Mucosa of stomach (tissue), 1 donor: ENCODE results near the gene GAS2.

Experiments used
- H3K27me3 ChIP-seq: one replicate; pipeline ENCODE4 v1.7.0; 2013; ENCODE audit warnings: mild to moderate bottlenecking, low read length; ENCODE audit not compliant: control insufficient read depth, insufficient read depth
- H3K36me3 ChIP-seq: one replicate; pipeline ENCODE4 v1.7.0; 2013; ENCODE audit warnings: low read length; ENCODE audit not compliant: control insufficient read depth, insufficient read depth
- H3K4me1 ChIP-seq: one replicate; pipeline ENCODE4 v1.7.0; 2013; ENCODE audit warnings: mild to moderate bottlenecking, low read length; ENCODE audit not compliant: control insufficient read depth, insufficient read depth
- H3K4me3 ChIP-seq: one replicate; pipeline ENCODE4 v1.7.0; 2013; ENCODE audit warnings: low read length
- H3K9ac ChIP-seq: one replicate; pipeline ENCODE4 v1.7.0; 2013; ENCODE audit warnings: mild to moderate bottlenecking, low read length, moderate library complexity
- H3K9me3 ChIP-seq: one replicate; pipeline ENCODE4 v1.7.0; 2013; ENCODE audit warnings: mild to moderate bottlenecking, low read length, moderate library complexity; ENCODE audit not compliant: control insufficient read depth
- donor health status: Pancreatic carcinoma.

GAS2 gene

DNA sequence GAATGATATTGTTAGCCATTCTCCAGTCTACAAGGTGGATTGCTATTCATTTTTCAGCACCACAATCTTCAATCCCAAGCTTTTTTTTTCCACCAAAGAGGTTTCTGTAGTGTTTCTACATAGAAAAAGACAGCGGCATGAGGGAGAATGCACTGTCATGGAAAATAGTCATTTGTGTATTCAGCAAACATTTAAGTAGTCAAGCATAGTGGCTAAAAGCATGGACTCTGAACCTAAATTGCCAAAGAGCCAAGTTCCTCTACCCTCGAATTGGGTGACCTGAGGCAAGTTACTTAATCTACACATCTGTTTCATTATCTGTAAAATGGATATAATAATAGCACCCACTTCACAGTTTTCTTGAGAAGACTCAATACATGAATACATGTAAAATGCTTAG lies 14.2 kb downstream of the GAS2 start:
- Histone ChIP-seq H3K4me1 (peaks cover 10% of the 10 kb centered on the region), H3K9ac (no peak overlapping the region), H3K36me3 (no peaks in the 10 kb centered on the region)

DNA sequence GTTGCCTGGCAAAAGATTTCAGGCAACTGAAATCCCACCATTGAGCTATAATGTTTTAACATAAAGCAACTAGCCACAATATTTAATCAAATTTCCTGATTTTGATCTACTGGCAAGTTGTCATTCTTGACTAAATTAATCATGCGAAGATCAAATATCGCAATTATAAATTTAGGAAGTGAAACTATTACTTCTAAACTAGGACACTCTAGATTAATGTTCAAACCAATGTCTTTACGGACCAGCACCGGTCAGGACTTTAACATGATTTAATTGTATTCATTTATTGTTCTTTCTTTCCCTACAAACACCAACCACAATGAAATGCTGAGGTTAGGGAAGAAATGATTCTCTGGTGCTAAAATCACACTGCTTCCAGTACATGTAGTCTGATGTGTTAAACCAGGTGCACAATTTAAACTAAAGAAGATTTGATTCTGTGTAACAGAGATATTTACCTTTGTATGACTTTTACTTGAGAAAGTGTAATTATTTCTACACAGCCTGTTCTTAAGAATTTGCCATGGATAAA lies 14.9 kb downstream of the GAS2 start:
- H3K9ac ChIP-seq = no peak overlapping the region
- no peaks in the 10 kb centered on the region for H3K9me3 ChIP-seq
- H3K27me3 ChIP-seq = no peaks in the 10 kb centered on the region
- H3K4me3 ChIP-seq = no peak overlapping the region
- peaks cover 5% of the 10 kb centered on the region for H3K4me1 ChIP-seq
- no peaks in the 10 kb centered on the region for H3K36me3 ChIP-seq

More for the DNA sequence above, 14.2 kb downstream of the GAS2 start:
- no peaks in the 10 kb centered on the region for H3K9me3 ChIP-seq
- no peaks in the 10 kb centered on the region for H3K27me3 ChIP-seq
- H3K4me3 ChIP-seq = no peak overlapping the region

DNA sequence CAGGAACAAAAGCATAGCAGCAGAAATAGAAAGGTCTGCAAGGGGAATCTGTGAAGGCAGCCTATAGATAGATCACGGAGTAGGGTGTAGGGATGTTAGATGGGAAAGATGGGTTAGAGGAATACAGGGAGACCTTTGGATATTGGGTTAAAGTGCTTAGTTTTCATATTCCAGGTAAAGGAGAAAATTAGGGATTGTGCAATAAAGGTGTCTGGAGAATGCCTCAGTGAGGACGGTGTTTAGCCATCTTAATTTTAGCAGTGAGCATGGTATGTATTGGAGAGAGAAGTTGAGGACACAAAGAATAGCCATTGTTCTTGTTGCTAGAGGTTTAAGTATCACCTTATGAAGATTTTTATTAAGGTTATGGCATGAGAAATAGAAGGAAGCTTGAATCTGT lies 17.7 kb downstream of the GAS2 start:
- Histone ChIP-seq H3K9me3 (no peaks in the 10 kb centered on the region), H3K4me1 (no peaks in the 10 kb centered on the region), H3K4me3 (no peak overlapping the region)

DNA sequence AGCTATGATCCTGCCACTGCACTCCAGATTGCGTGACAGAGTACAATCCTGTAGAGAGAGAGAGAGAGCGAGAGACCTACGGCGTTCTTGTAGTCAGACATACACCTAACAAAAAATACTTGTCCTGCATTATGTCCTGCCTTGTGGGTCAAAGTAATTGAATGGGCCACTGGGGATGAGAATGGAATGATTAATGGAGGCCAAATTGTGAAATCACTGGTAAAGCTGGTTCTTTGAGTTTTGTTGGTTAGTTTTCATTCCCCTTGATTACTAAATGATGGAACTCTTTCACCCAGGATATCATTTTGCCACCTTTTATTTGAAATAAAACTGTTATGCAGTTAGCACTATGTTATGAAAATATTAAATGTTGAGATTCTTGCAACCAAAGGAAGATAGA lies 18.7 kb downstream of the GAS2 start:
- Histone ChIP-seq H3K9ac (no peak overlapping the region), H3K4me1 (no peaks in the 10 kb centered on the region), H3K27me3 (no peaks in the 10 kb centered on the region), H3K4me3 (no peak overlapping the region), H3K36me3 (no peaks in the 10 kb centered on the region), H3K9me3 (no peaks in the 10 kb centered on the region)

More for the DNA sequence above, 17.7 kb downstream of the GAS2 start:
- Histone ChIP-seq H3K36me3 (no peaks in the 10 kb centered on the region), H3K27me3 (no peaks in the 10 kb centered on the region), H3K9ac (no peak overlapping the region)

DNA sequence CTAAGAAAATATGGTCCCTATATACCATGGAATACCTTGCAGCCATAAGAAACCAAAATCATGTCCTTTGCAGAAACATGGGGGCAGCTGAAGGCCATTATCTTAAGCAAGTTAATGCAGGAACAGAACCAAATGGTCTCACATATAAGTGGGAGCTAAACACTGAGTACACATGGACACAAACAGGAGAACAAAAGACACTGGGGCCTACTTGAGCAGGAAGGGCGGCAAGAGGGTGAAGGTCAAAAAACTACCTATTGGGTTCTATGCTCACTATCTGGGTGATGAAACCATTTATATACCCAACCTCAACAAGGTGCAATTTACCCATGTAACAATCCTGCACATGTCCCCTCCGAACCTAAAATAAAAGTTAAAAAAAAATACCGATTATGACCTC lies 22.5 kb downstream of the GAS2 start:
- no peaks in the 10 kb centered on the region for H3K9me3 ChIP-seq

DNA sequence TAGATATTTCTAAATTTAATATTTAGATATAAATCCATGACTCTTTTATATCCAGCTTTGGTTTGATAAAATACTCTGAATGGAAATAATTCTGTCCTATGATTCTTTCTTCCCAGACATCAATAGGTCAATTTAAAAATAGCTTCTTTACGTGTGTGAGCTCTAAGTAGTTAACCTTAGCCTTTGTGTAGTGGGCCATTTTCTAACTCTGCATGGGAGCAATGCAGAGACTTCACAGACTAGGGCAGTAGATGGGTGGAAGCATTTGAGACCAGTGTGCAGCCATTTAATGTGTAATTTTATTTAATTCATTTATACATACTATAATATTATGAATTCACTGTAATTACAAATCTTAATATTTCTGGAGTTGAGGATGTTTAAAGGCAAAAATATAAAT lies 23.8 kb downstream of the GAS2 start:
- Histone ChIP-seq H3K4me1 (no peaks in the 10 kb centered on the region), H3K4me3 (no peak overlapping the region), H3K9ac (no peak overlapping the region), H3K9me3 (no peaks in the 10 kb centered on the region), H3K27me3 (no peaks in the 10 kb centered on the region), H3K36me3 (no peaks in the 10 kb centered on the region)

More for the DNA sequence above, 22.5 kb downstream of the GAS2 start:
- Histone ChIP-seq H3K27me3 (no peaks in the 10 kb centered on the region), H3K36me3 (no peaks in the 10 kb centered on the region), H3K9ac (no peak overlapping the region), H3K4me3 (no peak overlapping the region), H3K4me1 (no peaks in the 10 kb centered on the region)

DNA sequence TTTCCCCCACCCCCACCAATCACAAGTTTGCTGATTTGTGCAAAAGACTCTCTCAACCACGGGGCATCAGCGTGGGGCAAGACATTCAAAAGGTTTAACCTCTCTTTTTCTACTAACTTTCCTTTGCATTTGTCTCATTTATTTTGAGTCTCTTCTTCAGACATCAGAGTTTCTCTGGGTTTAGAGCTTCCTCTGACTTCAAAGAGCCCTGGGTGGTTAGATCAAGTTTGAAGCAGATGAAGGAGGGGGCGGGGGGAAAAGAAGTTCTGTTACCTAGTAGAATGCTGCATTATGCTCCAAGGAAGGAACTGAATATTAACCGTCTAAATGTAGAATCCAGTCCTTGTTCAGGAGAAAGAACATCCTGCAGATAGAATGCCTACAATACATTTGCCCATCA lies 24.5 kb downstream of the GAS2 start:
- Histone ChIP-seq H3K4me3 (no peak overlapping the region), H3K4me1 (no peaks in the 10 kb centered on the region), H3K9me3 (no peaks in the 10 kb centered on the region), H3K9ac (no peak overlapping the region), H3K36me3 (no peaks in the 10 kb centered on the region), H3K27me3 (no peaks in the 10 kb centered on the region)

DNA sequence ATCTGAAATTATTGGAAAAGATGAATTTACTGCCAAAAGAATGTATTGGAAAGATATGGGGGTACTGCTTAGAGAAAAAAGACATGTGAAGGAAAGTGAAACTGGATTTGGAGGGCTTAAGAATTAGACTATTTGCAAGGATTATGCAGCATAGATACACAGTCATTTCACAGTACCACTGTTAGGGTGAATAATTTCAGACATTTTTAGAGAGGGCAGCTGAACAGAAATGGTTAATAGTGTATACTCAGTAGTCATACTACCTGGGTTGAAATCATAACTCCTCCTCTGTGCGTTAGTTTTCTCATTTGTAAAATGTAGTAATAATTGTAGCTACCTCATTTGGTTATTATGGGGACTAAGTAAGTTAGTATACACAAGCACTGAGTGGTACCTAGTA lies 33.0 kb downstream of the GAS2 start:
- H3K27me3 ChIP-seq = no peaks in the 10 kb centered on the region
- peaks cover 18% of the 10 kb centered on the region for H3K4me1 ChIP-seq
- H3K36me3 ChIP-seq = no peaks in the 10 kb centered on the region
- no peaks in the 10 kb centered on the region for H3K9me3 ChIP-seq
- no peak overlapping the region for H3K9ac ChIP-seq
- H3K4me3 ChIP-seq = no peak overlapping the region

DNA sequence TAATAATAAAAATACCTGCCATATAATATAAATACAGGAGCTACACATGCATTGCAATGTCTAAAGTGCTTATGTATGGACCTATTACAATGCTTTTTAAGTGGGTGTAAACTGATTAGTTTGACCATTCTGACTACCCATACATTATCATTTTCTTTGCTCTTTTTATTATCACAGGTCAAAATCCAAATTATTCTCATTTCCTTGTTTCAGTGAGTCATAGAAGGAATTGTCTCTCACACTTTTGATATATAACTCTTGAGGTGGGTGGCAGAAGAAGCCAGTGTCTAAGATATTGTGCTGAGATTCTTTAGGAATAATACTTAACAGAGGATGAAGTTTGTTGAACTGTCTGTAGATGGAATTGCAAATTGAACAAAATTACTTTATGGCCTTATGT lies 35.6 kb downstream of the GAS2 start:
- peaks cover 20% of the 10 kb centered on the region for H3K4me1 ChIP-seq
- H3K9ac ChIP-seq = no peak overlapping the region
- H3K4me3 ChIP-seq = no peak overlapping the region
- H3K27me3 ChIP-seq = no peaks in the 10 kb centered on the region
- H3K36me3 ChIP-seq = no peaks in the 10 kb centered on the region
- H3K9me3 ChIP-seq = no peaks in the 10 kb centered on the region

DNA sequence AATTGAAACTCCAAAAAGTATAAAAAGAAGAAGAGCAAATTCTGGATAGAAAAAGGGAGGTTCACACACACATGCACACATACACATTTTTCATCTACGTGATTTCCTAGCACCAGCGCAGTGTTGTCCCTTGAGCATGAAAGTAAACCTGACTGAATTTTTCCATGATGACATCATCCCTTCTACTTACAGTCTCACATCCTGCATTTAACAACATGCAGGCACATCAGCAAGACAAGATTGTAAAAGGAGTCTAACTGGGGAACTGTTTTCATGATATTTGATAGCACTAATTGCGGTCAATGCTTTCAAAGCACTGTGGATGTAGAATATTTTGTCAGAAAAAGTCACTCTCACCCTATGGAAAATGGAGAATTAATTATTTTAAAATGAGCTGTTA lies 36.6 kb downstream of the GAS2 start:
- no peak overlapping the region for H3K9ac ChIP-seq
- H3K36me3 ChIP-seq = no peaks in the 10 kb centered on the region
- H3K4me1 ChIP-seq = peaks cover 30% of the 10 kb centered on the region
- H3K9me3 ChIP-seq = no peaks in the 10 kb centered on the region
- no peak overlapping the region for H3K4me3 ChIP-seq
- no peaks in the 10 kb centered on the region for H3K27me3 ChIP-seq

DNA sequence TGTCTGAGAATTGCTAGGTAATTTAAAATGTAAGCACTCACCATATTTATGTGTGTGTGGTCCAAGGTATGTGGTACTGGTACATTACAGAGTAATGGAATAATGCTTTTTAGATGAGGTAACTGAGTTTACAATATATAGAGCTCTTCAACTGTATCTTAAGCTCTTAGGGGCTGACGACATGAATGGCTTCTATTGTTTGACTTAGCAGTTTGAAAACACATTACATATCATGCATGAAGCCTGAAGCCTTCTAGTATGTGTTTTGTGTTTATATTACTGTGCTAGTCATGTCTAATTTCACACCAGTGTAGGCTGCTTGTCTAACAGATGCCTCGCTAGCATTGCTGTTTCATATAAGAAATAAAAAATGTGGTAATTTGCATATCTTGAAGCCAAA lies 37.2 kb downstream of the GAS2 start:
- no peak overlapping the region for H3K9ac ChIP-seq
- no peaks in the 10 kb centered on the region for H3K36me3 ChIP-seq
- no peaks in the 10 kb centered on the region for H3K27me3 ChIP-seq
- H3K4me1 ChIP-seq = peaks cover 30% of the 10 kb centered on the region
- H3K4me3 ChIP-seq = no peak overlapping the region
- no peaks in the 10 kb centered on the region for H3K9me3 ChIP-seq

DNA sequence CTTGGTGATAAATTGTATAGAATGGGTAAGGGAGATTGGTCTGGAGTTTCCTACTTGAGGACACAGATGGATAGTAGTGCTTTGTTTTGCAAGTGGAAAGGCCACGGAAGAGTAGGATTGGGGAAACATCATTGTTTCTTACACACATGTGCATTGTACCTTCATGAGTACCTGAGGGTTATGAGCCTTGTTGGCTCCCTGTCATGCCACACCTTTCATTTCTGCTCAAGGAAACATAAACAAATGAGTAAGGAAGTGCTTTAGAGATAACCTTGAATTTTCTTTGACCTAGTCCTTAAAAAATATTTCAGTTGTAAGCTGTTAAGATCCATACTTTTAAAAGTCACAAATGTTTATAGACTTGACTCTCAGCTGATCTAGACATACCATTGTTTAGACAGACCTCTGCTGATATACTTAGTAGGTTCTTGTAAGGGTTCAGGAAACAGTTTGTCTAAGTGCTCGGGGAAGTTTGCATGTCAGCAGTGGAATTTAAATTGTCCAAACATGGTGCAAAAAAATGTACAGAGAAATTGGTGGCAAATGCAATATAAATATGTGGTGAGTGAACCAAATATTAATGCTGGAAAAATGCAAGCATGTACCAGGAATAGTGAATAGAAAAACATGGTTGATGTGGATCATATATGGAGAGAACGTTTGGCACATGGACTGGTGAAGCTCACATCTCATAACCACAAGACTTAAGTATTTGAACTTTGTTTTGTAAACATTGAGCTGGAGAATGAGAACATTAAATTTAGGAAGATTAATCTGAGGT lies 40.9 kb downstream of the GAS2 start:
- H3K4me1 ChIP-seq = peaks cover 40% of the 10 kb centered on the region
- no peaks in the 10 kb centered on the region for H3K9me3 ChIP-seq
- no peaks in the 10 kb centered on the region for H3K27me3 ChIP-seq
- H3K4me3 ChIP-seq = no peak overlapping the region
- H3K9ac ChIP-seq = no peak overlapping the region
- no peaks in the 10 kb centered on the region for H3K36me3 ChIP-seq
